Natural killer cell (primary cell): Measurements from ENCODE around the gene CDH23. TPM values are rescaled to one million over a fixed set of nuclear protein-coding genes. Genes with fewer than 3 reads are reported as not detected.

Source experiments
- ATAC-seq, 3 donors: fragments of 150-1000 bp in 2 of 3; fragments of 200-7000 bp in 1 of 3; cut with Tn5 transposase; 1 replicate in 1 of 3; 2 replicates in 2 of 3; pipeline ENCODE4 v1.10.0; 2021; ENCODE audit warnings: mild to moderate bottlenecking in 2 of 3, moderate library complexity in 2 of 3
- DNase-seq, 2 donors: peaks; one replicate each; pipeline versions ENCODE4 v3.0.0 to v3.0.0-alpha.2; 2013 to 2021; ENCODE audit warnings: mixed read lengths in 1 of 2
- H3K27ac ChIP-seq: one replicate; pipeline ENCODE4 v1.5.1; 2013; ENCODE audit warnings: mild to moderate bottlenecking, low read length
- H3K27me3 ChIP-seq: one replicate; pipeline ENCODE4 v1.6.1; 2013; ENCODE audit warnings: low read length; ENCODE audit not compliant: control insufficient read depth, insufficient read depth
- H3K36me3 ChIP-seq: one replicate; pipeline ENCODE4 v1.6.1; 2013; ENCODE audit warnings: low read length; ENCODE audit not compliant: control insufficient read depth, insufficient read depth
- H3K4me1 ChIP-seq: one replicate; pipeline ENCODE4 v1.6.1; 2013; ENCODE audit warnings: low read length; ENCODE audit not compliant: control insufficient read depth, insufficient read depth
- H3K4me3 ChIP-seq: one replicate; pipeline ENCODE4 v1.5.1; 2013; ENCODE audit warnings: low read length
- H3K9me3 ChIP-seq: one replicate; pipeline ENCODE4 v1.6.1; 2013; ENCODE audit warnings: low read length; ENCODE audit not compliant: control insufficient read depth, insufficient read depth
- H3K27ac Mint-ChIP-seq, 2 donors: one replicate each; pipeline ENCODE4 v1.8.0; 2022; ENCODE audit warnings: mild to moderate bottlenecking in 2 of 2, mixed read lengths in 2 of 2, moderate library complexity in 1 of 2
- H3K27me3 Mint-ChIP-seq, 2 donors: one replicate each; pipeline ENCODE4 v1.8.0; 2022; ENCODE audit warnings: low read depth in 2 of 2, mixed read lengths in 2 of 2
- H3K36me3 Mint-ChIP-seq: one replicate; pipeline ENCODE4 v1.8.0; 2022; ENCODE audit warnings: mixed read lengths
- H3K4me1 Mint-ChIP-seq, 2 donors: one replicate each; pipeline ENCODE4 v1.8.0; 2022; ENCODE audit warnings: mixed read lengths in 2 of 2
- H3K4me3 Mint-ChIP-seq: one replicate; pipeline ENCODE4 v1.8.0; 2022; ENCODE audit warnings: mild to moderate bottlenecking, moderate library complexity, mixed read lengths
- H3K9me3 Mint-ChIP-seq, 2 donors: one replicate each; pipeline ENCODE4 v1.8.0; 2022; ENCODE audit warnings: mixed read lengths in 2 of 2
- CTCF ChIP-seq: fragments of 200-600 bp; IDR thresholded peaks from one replicate; pipeline ENCODE4 v1.8.0; 2022; ENCODE audit warnings: antibody characterized with exemption
- WGBS: methylation state at CpG from one replicate; pipeline ENCODE4 v1.1.7; 2013; ENCODE audit warnings: missing lambda C conversion rate; ENCODE audit not compliant: insufficient coverage; 5-methylcytosine and 5-hydroxymethylcytosine counted together
- intact Hi-C: fragments of 100-400 bp; cut with micrococcal nuclease; formaldehyde crosslinking; loops from one replicate; pipeline ENCODE4 v1.14.2; 2022
- total RNA-seq, 4 donors: library from RNA; stranded (reverse); fragments of 120-200 nt in 1 of 4; gene quantifications; one replicate each; pipeline versions ENCODE4 v1.2.3 to v1.2.4, GENCODE V29; 2013 to 2022

Gene CDH23
- total RNA-seq, 3 donors from 2014 or later (not counting 1 experiment from before 2014, with no cell fraction given), result 1.2 to 6.0 (median 4.3) TPM

DNA sequence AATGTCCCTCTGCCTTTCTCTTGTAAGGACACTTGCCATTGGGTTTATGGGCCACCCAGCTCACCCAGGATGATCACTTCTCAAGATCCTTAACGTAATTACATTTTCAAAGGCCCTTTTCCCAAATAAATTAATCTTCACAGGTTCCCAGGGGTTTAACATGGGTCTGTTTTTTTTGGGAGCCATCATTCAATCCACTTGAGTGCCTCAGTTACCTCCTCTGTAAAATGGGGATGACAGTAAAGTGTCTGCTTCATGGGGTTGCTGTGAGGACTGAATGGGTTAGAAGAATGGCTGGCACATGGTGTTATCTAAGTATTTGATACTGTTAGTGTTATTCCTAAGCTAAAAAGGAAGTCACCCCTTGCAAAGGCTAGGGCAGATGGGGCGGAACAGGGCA is 315.4 kb downstream of the CDH23 start:
- ATAC-seq, result no peak
- H3K27me3 Mint-ChIP-seq, result no peaks in the 10 kb centered on the region
- no peak for TF ChIP-seq CTCF
- Histone ChIP-seq H3K4me3 (no peak overlapping the region), H3K9me3 (no peaks in the 10 kb centered on the region), H3K27ac (no peak overlapping the region), H3K27me3 (no peaks in the 10 kb centered on the region), H3K36me3 (no peaks in the 10 kb centered on the region), H3K4me1 (peaks cover 64% of the 10 kb centered on the region)
- peak overlapping the region; percentile 50 to 90 for H3K27ac Mint-ChIP-seq
- intact Hi-C loops, result no loop called here
- peaks cover 20 to 46% of the 10 kb centered on the region in 2 donors for H3K4me1 Mint-ChIP-seq
- no peak overlapping the region for H3K4me3 Mint-ChIP-seq
- DNase-seq, result no peak
- no peaks in the 10 kb centered on the region for H3K9me3 Mint-ChIP-seq
- H3K36me3 Mint-ChIP-seq, result no peaks in the 10 kb centered on the region
- WGBS, result 88% methylated on average over 2 of the region's 2 CpGs

DNA sequence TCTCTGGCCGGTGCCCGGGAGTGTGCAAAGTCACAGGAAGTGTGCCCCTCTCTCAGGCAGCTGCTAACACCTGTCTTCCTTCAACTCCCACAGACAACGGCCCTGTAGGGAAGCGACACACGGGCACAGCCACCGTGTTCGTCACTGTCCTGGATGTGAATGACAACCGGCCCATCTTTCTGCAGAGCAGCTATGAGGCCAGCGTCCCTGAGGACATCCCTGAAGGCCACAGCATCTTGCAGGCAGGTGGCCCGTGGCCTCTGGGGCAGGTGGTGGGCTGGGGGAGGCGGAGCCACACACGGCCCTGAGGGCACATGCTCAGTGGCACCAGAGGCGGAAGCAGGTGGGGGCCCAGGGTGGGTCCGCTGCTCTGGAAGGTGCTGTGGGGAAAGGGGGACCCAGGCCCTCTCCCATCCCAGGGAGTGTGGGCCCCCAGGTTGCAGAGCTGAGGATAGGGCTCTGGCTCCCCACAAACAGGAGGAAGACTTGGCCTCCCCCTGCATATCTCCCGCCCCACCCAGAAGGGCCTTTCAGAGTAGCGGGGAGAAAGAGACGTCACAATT is 315.9 kb downstream of the CDH23 start:
- intact Hi-C loops, result no loop called here
- Mint-ChIP-seq H3K36me3 (no peaks in the 10 kb centered on the region), H3K27me3 (no peaks in the 10 kb centered on the region), H3K4me3 (no peak overlapping the region), H3K4me1 (peaks cover 20 to 45% of the 10 kb centered on the region in 2 donors), H3K27ac (peak overlapping the region; percentile 50 to 90), H3K9me3 (no peaks in the 10 kb centered on the region)
- no peaks in the 10 kb centered on the region for H3K27me3 ChIP-seq
- 46% methylated on average over 15 of the region's 17 CpGs for WGBS
- H3K27ac ChIP-seq, result peak overlapping the region; percentile 63
- no peaks in the 10 kb centered on the region for H3K36me3 ChIP-seq
- no peak overlapping the region for H3K4me3 ChIP-seq
- H3K9me3 ChIP-seq, result no peaks in the 10 kb centered on the region
- no peak for TF ChIP-seq CTCF
- peak in 1 of 2 donors; percentile 71 for DNase-seq
- ATAC-seq, result no peak
- peaks cover 63% of the 10 kb centered on the region for H3K4me1 ChIP-seq

DNA sequence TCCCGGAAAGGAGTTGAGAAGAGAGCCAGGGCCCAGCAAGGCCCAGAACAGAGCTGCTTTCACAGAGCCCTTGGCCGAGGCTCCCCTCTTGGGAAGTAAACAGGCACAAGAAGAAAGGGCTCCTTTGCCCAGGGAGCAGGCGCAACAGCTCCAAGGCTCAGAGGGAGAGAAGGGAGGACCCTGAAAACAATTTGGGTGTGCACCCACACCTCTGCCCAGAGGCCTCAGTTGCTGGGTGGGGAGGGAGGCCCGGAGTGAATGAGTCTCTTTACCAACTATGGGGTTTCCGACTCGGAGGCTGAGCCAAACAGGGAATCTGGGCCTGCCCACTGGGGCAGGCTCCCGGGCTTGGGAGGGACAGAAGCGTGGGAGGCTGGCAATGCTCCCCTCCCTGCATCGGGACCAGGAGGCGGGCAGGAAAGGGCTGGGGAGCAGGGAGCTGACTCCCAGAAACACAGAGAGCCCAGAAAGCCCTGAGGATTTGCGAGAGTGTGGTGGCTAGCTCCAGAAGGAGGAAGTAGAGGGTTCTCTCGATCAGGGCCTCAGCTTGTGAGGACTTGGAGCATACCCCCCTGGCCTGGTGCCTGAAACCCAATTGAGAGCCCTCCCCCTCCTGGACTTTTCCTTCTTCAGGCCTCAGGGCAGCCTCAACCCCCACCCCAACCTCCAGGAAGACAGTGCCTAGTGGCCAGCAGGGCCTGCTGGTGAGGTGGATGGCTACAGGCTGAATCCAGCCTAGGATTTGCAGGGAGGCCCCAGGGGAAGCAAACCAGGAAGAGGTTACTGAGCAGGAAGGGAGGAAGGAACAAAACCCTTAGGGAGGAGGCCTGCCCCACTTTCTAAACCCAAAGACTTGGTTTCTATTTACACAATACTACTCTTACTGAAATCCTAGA is 316.7 kb downstream of the CDH23 start:
- Mint-ChIP-seq H3K9me3 (no peaks in the 10 kb centered on the region), H3K36me3 (no peaks in the 10 kb centered on the region), H3K4me3 (peak overlapping the region; percentile 63), H3K4me1 (peaks cover 20 to 38% of the 10 kb centered on the region in 2 donors), H3K27me3 (no peaks in the 10 kb centered on the region), H3K27ac (peak overlapping the region; percentile 41 to 90)
- peak in 1 of 2 donors; percentile 67 for DNase-seq
- no peak overlapping the region for H3K4me3 ChIP-seq
- H3K4me1 ChIP-seq, result peaks cover 55% of the 10 kb centered on the region
- H3K27ac ChIP-seq, result peak overlapping the region; percentile 63
- H3K27me3 ChIP-seq, result no peaks in the 10 kb centered on the region
- no peak for TF ChIP-seq CTCF
- no peaks in the 10 kb centered on the region for H3K36me3 ChIP-seq
- intact Hi-C loops, result no loop called here
- peak in 2 of 3 donors; percentile 21 to 26 for ATAC-seq
- 71% methylated on average over 11 of the region's 12 CpGs for WGBS
- H3K9me3 ChIP-seq, result no peaks in the 10 kb centered on the region
